ENCODE results near the gene C22orf39.

C22orf39 gene

DNA sequence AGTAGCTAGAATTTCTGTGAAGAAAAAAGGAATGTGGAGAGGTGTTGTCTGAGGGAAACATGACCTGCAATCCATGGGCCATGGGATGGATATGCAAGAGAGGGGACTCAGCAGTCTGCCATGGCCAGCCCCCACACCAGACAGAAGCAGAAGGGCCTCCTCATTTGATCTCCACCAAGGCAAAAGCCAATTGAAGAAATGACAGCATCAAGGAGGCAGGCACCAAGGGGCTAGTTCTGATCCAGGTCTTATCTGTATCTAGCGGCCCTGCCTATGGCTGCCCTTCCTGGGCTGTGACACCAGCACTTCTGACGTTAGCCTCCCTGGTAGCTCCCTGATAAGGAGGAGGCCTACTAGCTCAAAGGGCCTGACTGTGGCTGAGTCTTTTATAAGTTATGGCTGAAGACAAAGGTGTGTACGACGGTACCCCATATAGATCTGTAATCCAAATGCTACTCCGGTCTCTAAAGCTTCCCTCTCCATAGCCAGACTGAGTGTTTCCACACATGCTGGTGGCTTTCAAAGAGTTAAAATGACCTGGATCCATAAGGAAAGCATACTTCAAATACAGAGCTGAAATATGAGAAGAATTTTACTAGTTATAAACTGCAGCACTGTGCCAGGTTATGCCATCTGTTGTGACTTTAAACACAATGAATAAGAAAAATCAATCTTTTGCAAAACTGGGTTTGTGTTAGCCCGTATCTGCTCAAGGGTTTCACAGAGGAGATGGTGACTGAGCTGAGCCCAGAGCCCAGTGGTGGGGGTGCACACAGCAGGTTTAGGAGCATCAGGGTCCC lies 50.4 kb downstream of the C22orf39 start:
- DNase-seq = no peak

DNA sequence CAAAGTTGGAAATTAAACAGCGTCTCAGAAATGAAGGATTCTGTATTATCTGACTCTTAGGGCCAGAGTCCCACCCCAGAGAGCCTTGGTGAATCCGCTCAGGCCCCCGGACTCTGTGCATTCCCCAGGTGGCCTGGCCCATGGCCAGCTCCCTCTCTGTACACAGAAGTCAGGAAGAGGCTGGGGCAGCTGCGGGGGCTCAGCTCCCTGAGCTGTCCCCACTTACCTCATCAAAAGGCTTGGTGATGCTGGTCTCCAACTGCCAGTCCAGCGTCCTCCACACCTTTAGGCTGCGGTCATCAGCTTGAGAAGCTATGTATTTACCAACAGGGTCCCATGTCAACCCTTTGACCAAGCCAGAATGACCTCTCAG lies 51.0 kb downstream of the C22orf39 start:
- DNase-seq = no peak

DNA sequence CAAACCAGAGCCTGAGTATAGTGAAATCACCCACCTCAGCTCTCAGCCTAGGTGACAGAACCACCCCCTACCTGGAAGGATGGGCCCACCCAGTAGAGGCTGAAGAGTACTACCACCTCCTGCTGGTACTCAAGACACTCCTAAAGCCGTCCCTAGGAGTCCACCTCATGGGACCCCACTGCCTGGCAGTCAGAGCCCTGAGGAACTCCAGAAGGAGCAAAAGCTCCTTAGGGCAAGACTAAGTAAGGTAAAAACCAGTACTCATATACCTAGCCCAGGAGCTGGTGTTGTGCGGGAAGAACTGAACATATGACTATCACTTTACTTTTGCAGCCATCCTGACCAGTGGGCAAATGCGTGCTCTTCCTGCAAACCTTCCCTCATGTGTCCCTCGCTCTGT lies 52.2 kb downstream of the C22orf39 start:
- DNase-seq = no peak

DNA sequence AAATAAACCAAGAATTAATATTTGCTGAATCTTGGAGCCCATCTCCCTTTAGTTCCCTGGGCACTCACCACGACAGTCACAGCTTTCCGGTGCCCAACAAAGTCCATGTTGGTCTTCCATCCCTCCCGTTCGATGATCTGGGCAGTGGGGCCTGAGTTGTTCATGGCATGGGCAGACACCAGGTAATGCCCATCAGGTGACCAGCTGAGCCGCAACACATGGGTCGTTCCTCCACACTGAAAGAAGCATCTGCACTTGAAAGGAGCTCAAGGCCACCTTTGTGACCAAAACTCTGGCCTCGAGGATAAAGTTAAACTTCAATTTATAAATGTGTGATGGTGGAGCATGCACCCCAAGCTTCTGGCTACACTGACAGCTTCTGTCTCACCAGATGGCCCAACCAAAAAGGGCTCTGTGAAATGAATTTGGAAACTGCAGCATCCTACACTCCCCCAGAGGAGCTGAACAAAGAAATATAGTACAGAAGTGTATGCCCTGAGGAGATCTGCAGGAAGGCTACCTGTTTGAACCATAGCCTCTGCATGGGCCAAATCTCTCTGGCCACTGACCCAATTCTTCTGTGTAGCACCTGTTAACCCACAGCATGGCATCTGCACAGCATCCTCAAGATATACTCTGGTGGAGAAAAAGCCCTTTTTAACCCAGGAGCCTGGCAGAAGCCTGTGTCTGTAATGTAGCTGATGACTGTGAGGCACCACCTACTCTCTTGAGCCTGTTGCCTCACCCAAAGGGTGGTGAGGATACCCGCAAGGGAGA lies 53.0 kb downstream of the C22orf39 start:
- DNase-seq = no peak

DNA sequence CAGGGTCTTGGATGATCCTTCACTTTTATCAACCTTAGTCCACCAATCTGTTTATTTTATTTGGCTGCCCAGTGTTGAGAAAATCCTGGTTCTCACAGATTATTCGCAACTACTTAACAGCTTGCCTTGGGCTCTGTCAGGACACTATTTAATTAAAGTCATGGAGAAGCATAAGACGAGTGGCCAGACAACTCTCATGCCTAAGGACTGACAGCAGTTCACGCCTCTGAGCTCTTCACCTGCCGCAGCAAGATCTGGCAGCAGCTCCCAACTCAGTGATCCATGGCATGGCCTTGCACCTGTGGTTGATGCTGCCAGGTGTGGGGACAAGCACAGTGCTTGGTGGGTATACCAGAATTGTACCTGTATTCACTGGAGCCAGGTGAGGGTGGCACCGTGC lies 53.8 kb downstream of the C22orf39 start:
- no peak for DNase-seq
